Mesendoderm (in vitro differentiated cells): ENCODE results near the gene TBC1D24.

Experiments used
- DNase-seq: peaks from one replicate; pipeline ENCODE4 v3.0.0; 2013
- H2AK5ac ChIP-seq: 2 replicates; pipeline ENCODE4 v1.6.1; 2013; ENCODE audit warnings: low read length, inconsistent platforms
- H2BK120ac ChIP-seq: 2 replicates; pipeline ENCODE4 v1.6.1; 2013; ENCODE audit warnings: low read depth, mild to moderate bottlenecking, low read length, moderate library complexity, mixed read lengths
- H2BK15ac ChIP-seq: replicated peaks from 2 replicates; pipeline ENCODE4 v1.6.1; 2013; ENCODE audit warnings: low read depth, mild to moderate bottlenecking, moderate library complexity
- H2BK5ac ChIP-seq: 2 replicates; pipeline ENCODE4 v1.6.1; 2013; ENCODE audit warnings: low read length, inconsistent platforms
- H3K18ac ChIP-seq: 2 replicates; pipeline ENCODE4 v1.6.1; 2013; ENCODE audit warnings: mild to moderate bottlenecking, low read length, mixed read lengths
- H3K23ac ChIP-seq: one replicate; pipeline ENCODE4 v1.6.1; 2013; ENCODE audit warnings: low read length
- H3K27ac ChIP-seq: 2 replicates; pipeline ENCODE4 v1.5.1; 2013; ENCODE audit warnings: low read depth, mild to moderate bottlenecking, inconsistent platforms, low read length, moderate library complexity
- H3K27me3 ChIP-seq: 2 replicates; pipeline ENCODE4 v1.6.1; 2013; ENCODE audit warnings: low read length, control low read depth, mild to moderate bottlenecking, inconsistent platforms; ENCODE audit not compliant: insufficient read depth, poor library complexity
- H3K36me3 ChIP-seq: 2 replicates; pipeline ENCODE4 v1.6.1; 2013; ENCODE audit warnings: low read length, inconsistent platforms; ENCODE audit not compliant: control insufficient read depth, insufficient read depth
- H3K4ac ChIP-seq: one replicate; pipeline ENCODE4 v1.6.1; 2013; ENCODE audit warnings: low read depth, mild to moderate bottlenecking, low read length, moderate library complexity
- H3K4me1 ChIP-seq: 2 replicates; pipeline ENCODE4 v1.6.1; 2013; ENCODE audit warnings: low read depth, low read length, inconsistent platforms; ENCODE audit not compliant: control insufficient read depth
- H3K4me2 ChIP-seq: 2 replicates; pipeline ENCODE4 v1.6.1; 2013; ENCODE audit warnings: low read length
- H3K4me3 ChIP-seq: 2 replicates; pipeline ENCODE4 v1.5.1; 2013; ENCODE audit warnings: mild to moderate bottlenecking, low read length
- H3K56ac ChIP-seq: one replicate; pipeline ENCODE4 v1.6.1; 2013; ENCODE audit warnings: low read length
- H3K79me1 ChIP-seq: 2 replicates; pipeline ENCODE4 v1.6.1; 2013; ENCODE audit warnings: low read length, inconsistent platforms
- H3K79me2 ChIP-seq: 2 replicates; pipeline ENCODE4 v1.6.1; 2013; ENCODE audit warnings: mild to moderate bottlenecking, low read length; ENCODE audit not compliant: control insufficient read depth, insufficient read depth
- H3K9ac ChIP-seq: 2 replicates; pipeline ENCODE4 v1.6.1; 2013; ENCODE audit warnings: low read length, inconsistent platforms
- H4K5ac ChIP-seq: one replicate; pipeline ENCODE4 v1.6.1; 2013; ENCODE audit warnings: low read length
- H4K8ac ChIP-seq: one replicate; pipeline ENCODE4 v1.6.1; 2013; ENCODE audit warnings: low read depth, mild to moderate bottlenecking, control low read depth, low read length, moderate library complexity
- WGBS: extraction: QIAGEN DNeasy Blood & Tissue Kit; methylation state at CpG from one replicate; pipeline ENCODE4 v1.1.7; 2013; ENCODE audit warnings: low lambda C conversion rate, missing lambda C conversion rate; ENCODE audit not compliant: insufficient coverage; ENCODE audit errors: extremely low coverage; 5-methylcytosine and 5-hydroxymethylcytosine counted together

Gene TBC1D24

DNA sequence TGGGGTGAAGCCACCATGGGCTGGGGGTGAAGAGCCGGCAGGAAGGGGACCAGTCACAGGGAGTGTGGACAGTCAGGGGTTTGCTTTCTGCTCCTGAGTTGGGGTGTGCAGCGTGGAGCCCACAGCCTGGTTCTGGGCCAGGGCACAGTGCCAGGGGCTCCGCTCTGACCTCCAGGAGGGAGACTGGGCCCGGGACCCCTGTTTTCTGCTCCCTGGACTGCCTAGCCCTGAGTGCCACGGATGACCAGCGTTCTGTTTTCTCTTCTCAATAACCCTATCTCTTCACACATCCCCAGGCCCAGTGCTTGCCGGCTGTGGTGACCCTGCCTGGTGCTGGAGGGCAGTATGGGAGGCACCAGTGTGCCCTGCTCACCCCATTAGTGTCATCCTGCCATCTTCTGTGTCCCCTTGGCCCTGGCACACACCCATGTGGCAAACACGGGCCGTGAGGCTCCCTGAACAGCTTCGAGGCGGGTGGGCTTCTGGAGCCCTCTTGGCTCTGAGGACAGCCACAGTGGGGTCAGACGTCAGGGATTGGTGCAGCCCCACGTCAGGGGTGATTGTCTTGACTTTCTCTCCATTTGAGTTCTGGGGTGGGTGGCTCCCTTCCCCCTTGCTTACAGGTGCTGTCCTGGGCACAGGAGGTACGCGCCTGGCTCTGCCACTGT is 55.2 kb downstream of the TBC1D24 start:
- Histone ChIP-seq H4K8ac (no peak overlapping the region), H3K9ac (no peak overlapping the region), H3K27ac (no peak overlapping the region), H3K4me3 (no peak overlapping the region), H3K79me2 (no peaks in the 10 kb centered on the region), H3K36me3 (peaks cover 2% of the 10 kb centered on the region), H2AK5ac (no peak overlapping the region), H2BK120ac (no peak overlapping the region), H3K79me1 (no peaks in the 10 kb centered on the region), H3K18ac (no peak overlapping the region), H3K4me2 (no peak overlapping the region), H4K5ac (no peak overlapping the region), H2BK15ac (no peak overlapping the region), H3K23ac (no peak overlapping the region), H3K56ac (no peak overlapping the region), H3K4me1 (peaks cover 2% of the 10 kb centered on the region), H2BK5ac (no peak overlapping the region), H3K4ac (no peak overlapping the region), H3K27me3 (no peaks in the 10 kb centered on the region)
- DNase-seq = no peak
- no CpG with 5 or more reads among the region's 15 CpGs for WGBS

- Histone ChIP-seq H3K4me1 (peaks cover 2% of the 10 kb centered on the region), H3K56ac (peak overlapping the region; percentile 96), H3K4me2 (no peak overlapping the region), H3K23ac (no peak overlapping the region), H3K27ac (no peak overlapping the region), H3K4ac (no peak overlapping the region), H3K79me1 (no peaks in the 10 kb centered on the region), H4K5ac (no peak overlapping the region), H3K36me3 (peaks cover 2% of the 10 kb centered on the region), H3K9ac (peak overlapping the region; percentile 90), H2BK15ac (no peak overlapping the region), H3K79me2 (no peaks in the 10 kb centered on the region), H2AK5ac (no peak overlapping the region), H3K18ac (no peak overlapping the region), H3K27me3 (no peaks in the 10 kb centered on the region), H4K8ac (no peak overlapping the region), H2BK5ac (no peak overlapping the region), H2BK120ac (no peak overlapping the region), H3K4me3 (no peak overlapping the region)
- WGBS = no CpG with 5 or more reads among the region's 14 CpGs
- no peak for DNase-seq
Observed at GRCh38 chr16:2530629-2531318, 55.8 kb downstream of the TBC1D24 start.

- H3K56ac ChIP-seq = peak within 1 kb of the TSS; percentile 96
- H2BK120ac ChIP-seq = no peak within 1 kb of the TSS
- no peaks in the 10 kb centered on the region for H3K79me2 ChIP-seq
- peaks cover 2% of the 10 kb centered on the region for H3K4me1 ChIP-seq
- H3K4ac ChIP-seq = no peak within 1 kb of the TSS
- no peak within 1 kb of the TSS for H4K8ac ChIP-seq
- H3K9ac ChIP-seq = peak within 1 kb of the TSS; percentile 90
- no peak within 1 kb of the TSS for H2AK5ac ChIP-seq
- no CpG with 5 or more reads among the region's 11 CpGs for WGBS
- H3K27ac ChIP-seq = no peak within 1 kb of the TSS
- H2BK5ac ChIP-seq = no peak within 1 kb of the TSS
- H3K36me3 ChIP-seq = peaks cover 2% of the 10 kb centered on the region
- H3K27me3 ChIP-seq = no peaks in the 10 kb centered on the region
- peak within 1 kb of the TSS; percentile 45 for H3K23ac ChIP-seq
- no peak for DNase-seq
- H3K4me2 ChIP-seq = peak within 1 kb of the TSS; percentile 95
- H2BK15ac ChIP-seq = no peak within 1 kb of the TSS
- no peak within 1 kb of the TSS for H4K5ac ChIP-seq
- peak within 1 kb of the TSS; percentile 24 for H3K18ac ChIP-seq
- H3K79me1 ChIP-seq = no peaks in the 10 kb centered on the region
- peak within 1 kb of the TSS; percentile 56 for H3K4me3 ChIP-seq
Observed at GRCh38 chr16:2531371-2531695, 56.4 kb downstream of the TBC1D24 start, which contains the start of gene CEMP1. TSS of gene CEMP1 (minus strand) at chr16:2531408. CDS start at chr16:2531073, 335 bp downstream.

DNA sequence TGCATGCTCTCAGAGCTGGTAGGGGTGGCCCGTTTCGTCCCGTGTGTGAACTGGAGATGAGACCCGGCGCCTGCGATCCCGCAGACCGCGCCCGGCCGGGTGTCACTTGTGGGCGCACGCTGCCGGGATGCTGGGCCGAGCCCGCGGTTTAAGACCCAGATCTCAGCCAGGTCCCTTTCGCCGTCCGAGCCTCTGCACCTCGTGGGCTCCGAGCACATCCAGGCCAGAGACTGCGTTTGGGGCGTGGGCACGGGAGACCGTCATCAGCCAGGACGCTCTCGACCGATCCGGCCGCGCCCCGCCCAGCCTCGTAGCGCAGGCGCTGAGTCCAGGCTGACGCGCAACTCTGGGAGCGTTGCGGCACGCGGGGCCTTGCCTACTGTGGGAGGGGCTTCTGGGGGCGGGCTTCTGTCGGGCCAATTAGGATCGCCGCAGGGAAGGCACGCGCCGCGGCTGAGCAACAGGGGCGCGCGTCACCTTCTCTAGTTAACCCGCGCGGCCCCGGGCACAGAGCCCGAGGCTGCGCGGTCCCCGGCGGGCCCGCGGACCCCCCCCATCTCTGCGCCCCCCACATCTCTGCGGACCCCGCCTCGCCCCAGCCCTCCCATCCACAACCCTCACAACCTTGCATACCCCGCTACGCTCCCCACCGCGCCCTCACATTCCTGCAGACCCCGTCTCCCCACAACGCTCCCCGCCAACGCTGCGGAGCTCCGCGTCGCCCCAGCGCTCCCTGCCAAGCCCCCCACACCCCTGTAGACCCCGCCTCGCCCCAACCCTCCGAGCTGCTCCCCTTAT is 57.0 kb downstream of the TBC1D24 start:
- no peaks in the 10 kb centered on the region for H3K79me1 ChIP-seq
- peak overlapping the region; percentile 90 for H3K9ac ChIP-seq
- no CpG with 5 or more reads among the region's 84 CpGs for WGBS
- no peak overlapping the region for H2BK120ac ChIP-seq
- peak overlapping the region; percentile 95 for H3K4me2 ChIP-seq
- DNase-seq = peak; percentile 98
- H4K8ac ChIP-seq = no peak overlapping the region
- peak overlapping the region; percentile 56 for H3K4me3 ChIP-seq
- peak overlapping the region; percentile 96 for H3K56ac ChIP-seq
- peaks cover 2% of the 10 kb centered on the region for H3K4me1 ChIP-seq
- no peak overlapping the region for H2AK5ac ChIP-seq
- H3K18ac ChIP-seq = peak overlapping the region; percentile 24
- H3K27me3 ChIP-seq = no peaks in the 10 kb centered on the region
- H2BK5ac ChIP-seq = no peak overlapping the region
- H3K36me3 ChIP-seq = peaks cover 2% of the 10 kb centered on the region
- H3K27ac ChIP-seq = no peak overlapping the region
- peak overlapping the region; percentile 45 for H3K23ac ChIP-seq
- no peak overlapping the region for H2BK15ac ChIP-seq
- no peaks in the 10 kb centered on the region for H3K79me2 ChIP-seq
- no peak overlapping the region for H4K5ac ChIP-seq
- no peak overlapping the region for H3K4ac ChIP-seq

DNA sequence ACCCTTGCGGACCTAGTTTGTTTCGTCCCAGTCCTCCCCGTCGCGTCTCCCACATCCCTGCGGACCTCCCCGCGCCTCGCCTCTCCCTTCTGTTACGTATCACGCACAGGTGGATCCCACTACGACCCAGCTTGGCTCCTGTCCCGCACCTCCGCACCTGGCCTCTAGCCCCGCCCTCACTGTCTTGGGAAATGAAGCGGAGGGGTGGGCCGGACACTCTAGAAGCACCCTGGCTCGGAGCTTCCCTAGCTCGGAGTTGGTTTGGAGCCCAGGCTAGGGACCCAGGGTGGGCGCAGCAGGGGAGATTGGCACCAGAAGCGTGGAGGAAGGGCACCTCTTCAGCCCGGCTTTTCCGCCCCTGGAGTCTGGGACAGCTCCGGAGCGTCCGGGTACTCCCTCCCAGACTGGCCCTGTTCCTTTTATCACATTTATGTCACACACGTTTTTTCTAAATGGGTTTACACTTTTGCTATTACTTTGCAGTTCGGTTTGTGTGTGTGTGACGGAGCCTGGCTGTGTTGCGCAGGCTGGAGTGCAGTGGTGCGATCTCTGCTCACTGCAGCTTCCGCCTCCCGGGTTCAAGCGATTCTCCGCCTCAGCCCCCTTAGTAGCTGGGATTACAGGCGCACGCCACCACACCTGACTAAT is 57.7 kb downstream of the TBC1D24 start:
- H2AK5ac ChIP-seq = no peak overlapping the region
- peak overlapping the region; percentile 95 for H3K4me2 ChIP-seq
- peaks cover 2% of the 10 kb centered on the region for H3K36me3 ChIP-seq
- H3K56ac ChIP-seq = peak overlapping the region; percentile 89
- no peak overlapping the region for H3K4ac ChIP-seq
- peak overlapping the region; percentile 3 for H3K18ac ChIP-seq
- WGBS = no CpG with 5 or more reads among the region's 37 CpGs
- H3K4me1 ChIP-seq = peaks cover 2% of the 10 kb centered on the region
- H4K5ac ChIP-seq = no peak overlapping the region
- peak; percentile 48 for DNase-seq
- H4K8ac ChIP-seq = no peak overlapping the region
- no peak overlapping the region for H2BK5ac ChIP-seq
- H3K9ac ChIP-seq = peak overlapping the region; percentile 75
- no peaks in the 10 kb centered on the region for H3K27me3 ChIP-seq
- H3K79me1 ChIP-seq = no peaks in the 10 kb centered on the region
- no peak overlapping the region for H2BK15ac ChIP-seq
- no peak overlapping the region for H2BK120ac ChIP-seq
- H3K79me2 ChIP-seq = no peaks in the 10 kb centered on the region
- no peak overlapping the region for H3K23ac ChIP-seq
- H3K27ac ChIP-seq = no peak overlapping the region
- peak overlapping the region; percentile 16 for H3K4me3 ChIP-seq
